Measurements from ENCODE around the gene MYO5B.

Gene MYO5B

GRCh38 chr18:49874238-49874637 is 320.7 kb downstream of the MYO5B start:
- no peak for DNase-seq

DNA sequence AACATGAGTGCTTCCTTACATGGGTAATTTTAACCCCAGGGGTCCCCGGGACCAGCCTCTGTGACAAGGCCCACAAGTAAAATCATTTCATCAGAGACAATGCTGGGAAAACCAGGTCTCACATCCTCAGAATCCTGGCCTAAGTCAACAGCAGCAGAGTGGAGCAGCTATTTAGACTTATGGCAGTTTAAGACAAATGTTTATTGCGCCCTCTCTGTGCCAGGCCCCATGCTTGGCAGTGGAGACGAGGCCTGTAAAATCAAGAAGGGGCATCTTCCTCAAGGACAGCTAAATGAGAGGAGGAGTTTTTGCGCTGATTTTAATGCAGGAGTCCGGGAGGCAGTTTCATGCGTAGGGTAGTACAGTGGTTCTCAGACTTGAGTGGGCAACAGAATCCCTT is 325.6 kb downstream of the MYO5B start:
- DNase-seq = no peak

DNA sequence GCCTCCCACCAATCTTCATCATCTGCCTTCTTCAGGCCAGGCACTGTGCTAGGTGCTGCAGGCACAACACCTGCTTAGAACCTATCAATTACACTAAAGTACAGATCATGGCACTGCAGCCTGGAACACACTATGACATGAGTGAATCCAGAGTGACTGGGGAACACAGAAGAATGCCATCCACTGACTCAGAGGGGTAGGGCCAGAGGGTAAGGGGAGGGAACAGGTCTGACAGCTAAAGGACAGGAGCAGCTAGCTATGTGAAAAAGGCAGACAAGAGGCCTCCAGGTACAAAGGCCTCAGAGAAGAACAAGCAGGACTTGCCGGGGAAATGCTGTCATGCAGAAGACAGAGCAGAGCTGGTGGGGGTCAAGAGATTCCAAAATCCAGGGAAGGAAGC is 328.3 kb downstream of the MYO5B start:
- no peak for DNase-seq

DNA sequence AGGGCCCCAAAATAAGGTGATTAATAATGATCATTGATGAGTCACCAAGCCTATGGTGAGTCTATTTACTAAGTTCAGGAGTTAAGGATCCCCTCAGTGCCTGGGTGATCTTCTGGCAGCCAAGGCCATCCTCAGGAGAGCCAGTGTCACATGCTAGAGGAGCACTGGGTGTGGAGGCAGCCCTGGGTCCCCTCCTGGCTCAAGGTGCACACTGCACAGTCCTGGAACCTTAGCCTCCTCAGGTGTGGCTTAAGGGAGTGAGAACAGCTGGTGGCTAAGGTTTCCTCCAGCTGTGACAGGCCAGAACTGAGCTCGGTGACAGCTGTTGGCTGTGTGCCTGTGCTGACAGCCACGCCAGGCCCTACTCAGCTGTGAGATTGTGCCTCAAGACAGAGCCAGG is 329.5 kb downstream of the MYO5B start:
- peak; percentile 31 to 84 for DNase-seq

DNA sequence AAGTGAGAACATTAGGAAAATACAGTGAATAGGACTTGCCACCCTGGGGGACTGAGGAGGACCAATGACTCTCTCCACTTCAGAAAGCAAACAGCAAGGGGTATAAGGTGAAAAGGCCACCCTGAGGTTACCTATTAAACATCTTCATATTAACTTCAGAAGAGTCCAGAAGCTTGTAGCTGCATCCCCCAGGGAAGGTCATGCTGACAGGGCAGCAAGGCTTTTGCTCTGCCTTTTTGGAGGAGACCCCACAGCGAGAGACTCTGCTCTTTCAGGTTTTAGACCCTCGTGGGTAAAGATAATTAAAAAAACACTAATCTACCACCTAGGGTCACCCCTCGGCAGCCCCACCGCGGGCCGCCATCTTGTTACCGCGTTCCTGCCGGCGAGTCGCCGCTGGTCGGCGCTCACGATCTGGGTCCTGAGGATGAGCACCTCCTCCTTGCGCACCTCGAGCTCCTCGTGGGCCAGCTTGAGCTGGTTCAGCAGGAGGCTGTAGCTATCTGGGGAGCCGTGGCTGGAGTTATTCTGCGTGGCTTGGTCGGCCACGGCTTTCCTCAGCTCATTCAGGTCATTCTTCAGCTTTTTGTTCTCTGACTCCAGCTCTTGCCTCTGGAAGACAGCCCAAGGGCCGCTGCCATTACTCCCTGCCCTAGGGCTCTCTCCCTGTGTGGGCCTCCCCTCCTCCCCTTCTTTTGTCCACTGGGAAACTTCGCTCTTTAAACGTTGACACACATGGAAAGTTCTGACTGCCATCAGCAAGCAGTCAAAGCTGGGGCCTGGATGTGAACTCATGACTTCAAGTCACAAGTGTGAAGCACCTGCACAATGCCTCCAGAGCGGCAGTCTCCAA is 331.0 kb downstream of the MYO5B start:
- DNase-seq = no peak

- peak; percentile 95 to 98 for DNase-seq
These were observed 332.1 kb downstream of the MYO5B start for GRCh38 chr18:49862656-49863385.

DNA sequence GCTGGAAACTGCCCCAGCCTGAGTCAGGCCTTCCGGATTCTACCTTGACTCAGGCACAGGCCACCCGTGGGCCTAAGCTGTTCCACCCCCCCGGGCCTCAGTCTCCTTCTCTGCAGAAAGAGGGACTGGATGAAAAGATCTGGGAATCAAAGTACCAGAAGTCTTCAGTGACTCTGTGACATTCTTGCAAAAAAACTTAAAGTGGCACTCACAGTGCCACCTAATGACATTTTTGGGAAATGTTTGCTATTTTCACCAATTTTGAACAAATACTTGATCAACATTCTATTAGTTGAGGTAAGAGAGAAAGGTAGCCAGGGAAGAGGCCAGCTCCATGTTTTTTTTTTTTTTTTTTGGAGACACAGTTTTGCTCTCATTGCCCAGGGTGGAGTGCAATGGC is 333.3 kb downstream of the MYO5B start:
- DNase-seq = peak in 1 of 2 experiments; percentile 13

GRCh38 chr18:49859725-49860124 is 335.2 kb downstream of the MYO5B start:
- no peak for DNase-seq

- no peak for DNase-seq
These were observed 336.0 kb downstream of the MYO5B start for GRCh38 chr18:49859021-49859359.

- peak; percentile 57 to 68 for DNase-seq
These were observed 336.5 kb downstream of the MYO5B start for GRCh38 chr18:49858309-49859020.

- peak in 1 of 2 experiments; percentile 23 for DNase-seq
These were observed 337.2 kb downstream of the MYO5B start for GRCh38 chr18:49857708-49858107.

GRCh38 chr18:49856496-49856895 is 338.5 kb downstream of the MYO5B start:
- peak; percentile 38 to 72 for DNase-seq

- peak in 1 of 2 experiments; percentile 57 for DNase-seq
These were observed 339.1 kb downstream of the MYO5B start for GRCh38 chr18:49855711-49856415.

GRCh38 chr18:49854681-49855080 is 340.3 kb downstream of the MYO5B start:
- no peak for DNase-seq

GRCh38 chr18:49853436-49853835 is 341.5 kb downstream of the MYO5B start:
- DNase-seq = no peak

DNA sequence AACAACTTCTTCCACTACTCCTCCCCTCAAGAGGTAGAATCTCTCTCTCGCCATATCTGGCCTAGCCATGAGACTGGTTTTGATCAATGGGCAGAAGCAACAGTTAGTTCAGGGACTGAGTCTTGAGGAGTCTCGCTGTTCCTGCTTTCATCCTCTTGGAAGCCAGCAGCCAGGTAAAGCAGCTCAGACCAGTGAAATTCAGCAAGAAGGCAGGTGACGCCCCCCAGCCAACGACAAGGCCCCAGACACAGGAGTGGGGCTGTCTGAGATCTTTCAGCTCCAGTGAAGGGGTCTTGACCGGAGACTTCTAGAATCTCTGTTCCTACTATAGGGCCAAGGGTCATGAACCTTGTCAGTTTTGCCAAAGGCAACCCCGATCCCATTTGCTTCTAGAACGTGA is 341.9 kb downstream of the MYO5B start:
- no peak for DNase-seq

DNA sequence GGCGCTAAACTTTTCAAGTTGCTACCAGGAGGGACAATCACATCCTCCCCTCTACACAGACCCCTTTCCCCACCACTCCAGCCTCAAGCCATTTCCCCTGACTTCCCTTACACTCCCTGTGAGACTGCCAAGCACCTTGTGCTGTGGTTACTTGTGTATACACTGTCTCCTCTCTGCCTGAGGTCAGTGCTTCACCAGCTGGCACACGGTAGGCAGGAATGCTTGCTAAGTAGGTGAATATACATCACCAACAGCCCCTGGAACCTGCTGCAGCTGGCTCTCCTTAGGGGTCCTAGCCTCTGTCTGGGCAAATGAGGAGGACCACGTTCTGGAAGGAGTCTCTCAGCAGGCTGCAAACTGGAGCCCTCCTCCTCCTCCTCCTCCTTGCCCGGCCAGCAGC is 343.3 kb downstream of the MYO5B start:
- peak in 1 of 2 experiments; percentile 9 for DNase-seq

GRCh38 chr18:49850636-49851035 is 344.3 kb downstream of the MYO5B start:
- DNase-seq = peak in 1 of 2 experiments; percentile 40

DNA sequence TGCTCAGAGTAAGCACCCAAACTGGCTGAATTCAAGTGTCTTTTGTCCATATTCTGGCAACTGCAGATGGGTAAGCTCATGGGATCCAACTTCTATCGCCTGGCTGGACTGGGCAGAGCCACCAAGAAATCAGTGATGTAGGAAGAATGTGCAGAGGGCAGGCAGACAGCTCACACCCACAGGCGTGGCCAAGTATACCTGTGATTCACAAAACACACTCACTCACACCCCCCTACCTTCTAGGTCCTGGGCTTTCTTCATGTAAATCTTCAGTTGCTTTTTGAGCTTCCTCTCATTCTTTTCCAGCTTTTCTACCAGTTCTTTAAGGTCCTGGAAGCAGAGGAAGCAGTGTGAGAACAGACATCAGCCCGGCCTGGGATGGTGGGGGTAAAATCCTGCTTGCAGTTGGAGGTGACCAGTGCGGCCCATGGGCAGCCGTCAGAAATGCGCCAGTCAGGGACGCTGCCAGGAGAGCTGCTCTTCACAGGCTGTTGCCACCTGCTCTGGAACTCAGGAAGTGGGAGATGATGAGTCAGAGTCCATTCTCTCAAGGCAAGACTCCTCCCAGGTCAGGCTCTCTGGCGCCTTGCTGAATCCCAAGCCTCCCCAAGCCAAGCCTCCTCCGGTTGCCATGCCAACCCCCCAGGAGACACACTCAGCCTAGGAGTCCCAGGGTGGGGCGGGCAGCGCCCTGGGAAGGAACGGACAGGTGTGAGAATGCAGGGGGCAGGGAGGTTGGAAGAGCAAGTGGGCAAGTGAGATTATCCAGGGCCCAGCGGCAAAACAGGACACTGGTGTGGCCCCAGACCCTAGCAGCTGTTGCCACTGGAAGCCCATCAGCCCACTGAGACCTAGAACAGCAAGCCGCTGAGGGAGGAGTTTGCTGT is 345.4 kb downstream of the MYO5B start:
- DNase-seq = peak; percentile 80 to 88

DNA sequence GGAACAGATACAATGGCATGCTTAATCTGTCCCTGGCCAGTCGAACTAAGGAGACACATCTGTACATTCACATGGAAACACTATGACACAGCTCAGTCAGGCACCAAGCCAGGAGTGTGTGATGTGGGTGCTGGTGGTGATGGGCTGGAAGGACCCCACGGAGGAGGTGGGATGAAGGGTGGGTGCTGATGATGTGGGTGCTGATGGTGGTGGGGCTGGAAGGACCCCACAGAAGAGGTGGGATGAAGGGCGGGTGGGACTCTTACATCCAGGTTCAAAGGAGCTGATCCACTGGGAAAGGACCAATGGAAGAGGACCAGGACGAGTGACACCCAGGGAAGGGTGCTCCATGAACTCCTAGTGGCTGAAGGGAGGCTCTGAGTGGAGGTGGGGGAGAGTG is 346.8 kb downstream of the MYO5B start:
- DNase-seq = no peak

DNA sequence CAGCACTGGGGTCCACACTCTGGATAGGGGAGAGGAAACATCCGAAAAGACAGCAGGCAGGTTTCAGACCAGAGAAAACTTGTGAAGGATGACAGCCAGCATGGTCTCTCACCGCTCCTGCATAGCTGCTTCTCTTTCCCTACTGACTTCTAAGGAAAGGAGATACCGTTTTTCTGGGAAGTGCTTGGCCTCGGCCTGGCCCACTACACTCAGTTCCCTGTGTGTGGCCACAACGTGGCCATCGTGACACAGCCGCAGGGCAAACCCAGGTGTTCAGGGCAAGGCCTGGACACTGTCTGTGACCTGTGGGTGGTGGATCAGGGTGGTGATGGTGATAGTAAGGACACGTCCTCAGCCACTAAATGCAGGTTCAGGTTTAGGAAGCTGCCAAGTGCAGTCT is 347.4 kb downstream of the MYO5B start:
- DNase-seq = no peak

Measured in NCI-H524 (cell line).